Stimulated activated CD8-positive, alpha-beta memory T cell treated with anti-CD3 and anti-CD28 coated beads, Interleukin-4, amount 100 ng/mL, for 1 hour (primary cell): ENCODE measurements around the gene AXDND1.
A peak's percentile ranks its signal among the peaks of the same experiment; 100 is the strongest.

Experiments
- DNase-seq, 2 donors: peaks; one replicate each; pipeline ENCODE4 v3.0.0-alpha.2; 2020; ENCODE audit warnings: low read depth in 2 of 2, low spot score in 1 of 2

AXDND1 gene, protein sequence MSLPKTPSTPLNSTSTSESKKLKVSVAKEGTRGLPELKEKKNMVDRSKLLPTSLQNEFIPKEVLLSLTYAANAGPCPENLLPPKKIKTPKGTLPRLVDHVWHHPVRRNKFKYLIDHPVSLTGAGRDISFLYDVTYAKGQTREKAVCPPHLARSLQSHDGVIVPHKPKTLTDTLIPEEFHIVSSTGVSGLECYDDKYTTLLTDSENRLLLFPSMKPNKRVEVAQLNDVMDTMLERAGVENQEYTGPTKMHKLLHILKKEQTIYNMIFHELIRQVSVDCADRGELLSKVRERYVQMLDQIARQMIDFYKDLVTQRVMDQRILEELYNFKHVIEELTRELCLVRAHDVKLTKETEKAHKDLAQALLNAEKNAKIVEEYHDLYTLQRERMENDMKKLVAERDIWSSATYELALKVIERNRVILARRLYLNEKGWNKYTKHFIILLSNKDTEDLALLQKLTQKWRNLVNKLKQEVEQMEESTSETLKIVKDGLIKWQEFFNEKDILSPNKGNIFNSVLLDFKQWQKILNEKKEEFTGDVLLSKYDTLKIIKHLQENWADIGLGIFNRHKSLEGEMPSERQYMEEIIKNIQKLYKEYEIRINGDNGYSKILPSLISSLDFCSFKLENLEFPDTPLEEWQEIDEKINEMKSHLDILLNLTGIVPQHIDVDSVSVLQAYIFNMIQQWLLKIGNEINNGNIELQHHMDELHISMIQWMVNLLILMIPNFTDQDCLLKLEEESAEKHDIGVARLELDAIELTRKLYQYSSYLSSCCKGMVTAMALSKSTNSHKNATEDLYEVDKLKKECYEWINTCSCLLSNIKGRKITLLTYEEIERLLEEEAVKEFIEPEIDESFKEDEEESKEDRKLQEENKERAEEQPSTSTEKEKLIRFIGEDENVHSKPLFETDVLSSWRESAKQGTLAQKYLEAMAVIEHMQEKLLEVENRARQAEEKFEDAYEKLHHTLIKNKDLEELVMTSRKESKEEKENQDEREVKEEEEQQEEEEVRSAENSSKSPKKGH

DNA sequence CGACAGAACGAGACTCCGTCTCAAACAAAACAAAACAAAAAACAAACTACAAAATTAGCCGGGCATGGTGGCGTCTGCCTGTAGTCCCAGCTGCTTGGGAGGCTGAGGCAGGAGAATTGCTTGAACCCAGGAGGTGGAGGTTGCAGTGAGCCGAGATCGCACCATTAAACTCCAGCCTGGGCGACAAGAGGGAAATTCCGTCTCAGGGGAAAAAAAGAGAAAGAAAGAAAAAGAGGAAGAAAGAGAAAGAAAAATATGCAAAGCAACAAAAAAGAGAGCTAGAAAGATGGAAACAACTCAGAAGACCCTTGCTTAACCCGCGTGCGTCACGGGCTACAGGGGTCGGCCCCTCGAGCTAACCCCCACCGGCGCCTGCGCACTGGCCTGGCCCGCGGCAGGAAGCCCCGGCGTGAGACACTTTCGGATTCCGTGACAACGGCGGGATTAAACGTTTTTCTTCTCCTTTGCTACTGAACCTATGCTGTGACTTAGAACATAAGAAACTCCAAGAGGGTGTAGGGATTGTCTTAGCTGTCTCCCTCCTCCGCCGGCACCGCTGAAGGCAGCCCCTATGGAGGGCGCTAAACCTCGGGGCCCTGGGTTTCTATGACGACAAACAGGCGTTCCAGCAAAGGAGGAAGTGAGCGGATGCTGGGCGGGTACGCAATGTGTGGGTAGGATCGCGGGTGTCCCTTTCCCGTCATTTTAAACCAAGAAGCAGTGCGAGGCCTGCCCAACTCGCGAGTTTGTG, at the start of gene AXDND1:
AXDND1 (plus strand) TSS at position 630 of the 751 bp plus-strand sequence. CDS start 539 bp downstream, outside the sequence.
- DNase-seq: peak; percentile 73 to 81

DNA sequence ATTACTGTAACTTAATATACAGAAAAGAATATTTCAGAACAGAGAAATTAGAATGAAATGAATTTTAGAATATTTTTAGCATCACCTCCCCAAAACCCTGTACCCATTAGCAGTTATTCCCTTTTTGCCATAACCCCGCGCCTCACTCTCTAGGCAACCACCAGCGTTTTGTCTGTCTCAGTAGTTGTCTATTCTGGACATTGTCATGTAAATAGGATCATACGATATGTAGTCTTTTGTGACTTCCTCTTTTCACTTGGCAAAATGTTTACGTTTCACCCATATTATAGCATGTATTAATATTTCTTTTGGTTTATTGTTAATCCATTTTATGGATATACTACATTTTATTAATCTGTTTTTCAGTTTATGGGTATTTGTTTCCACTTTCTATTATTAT, 47.3 kb upstream of the AXDND1 start:
- DNase-seq: no peak

DNA sequence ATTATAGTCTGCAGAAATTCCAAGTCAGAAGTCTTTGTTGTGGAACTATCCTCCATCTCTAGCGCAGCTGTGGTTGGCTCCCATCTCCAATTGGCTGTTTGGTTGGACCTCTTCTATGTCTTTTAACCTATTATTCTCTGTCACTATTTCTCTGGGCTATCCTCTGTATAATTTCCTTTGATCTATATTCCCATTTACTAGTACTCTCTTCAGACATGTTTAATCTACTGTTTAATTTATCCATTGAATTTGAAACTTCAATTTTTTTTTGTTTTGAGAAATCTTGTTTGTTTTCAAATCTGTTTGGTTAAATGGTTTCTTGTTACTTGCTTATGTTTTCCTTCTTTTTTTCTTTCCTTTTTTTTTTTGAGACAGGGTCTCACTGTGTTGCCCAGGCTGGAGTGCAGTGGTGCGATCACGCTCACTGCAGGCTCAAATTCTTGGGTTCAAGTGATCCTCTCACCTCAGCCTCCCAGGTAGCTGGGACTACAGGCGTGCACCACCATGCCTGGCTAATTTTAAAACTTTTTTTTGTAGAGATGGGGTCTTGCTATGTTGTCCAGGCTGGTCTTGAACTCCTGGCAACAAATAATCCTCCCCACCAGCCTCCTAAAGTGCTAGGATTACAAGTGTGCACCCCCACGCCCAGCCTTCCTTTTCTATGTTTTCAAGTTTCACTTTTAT, 44.1 kb upstream of the AXDND1 start:
- no peak for DNase-seq

DNA sequence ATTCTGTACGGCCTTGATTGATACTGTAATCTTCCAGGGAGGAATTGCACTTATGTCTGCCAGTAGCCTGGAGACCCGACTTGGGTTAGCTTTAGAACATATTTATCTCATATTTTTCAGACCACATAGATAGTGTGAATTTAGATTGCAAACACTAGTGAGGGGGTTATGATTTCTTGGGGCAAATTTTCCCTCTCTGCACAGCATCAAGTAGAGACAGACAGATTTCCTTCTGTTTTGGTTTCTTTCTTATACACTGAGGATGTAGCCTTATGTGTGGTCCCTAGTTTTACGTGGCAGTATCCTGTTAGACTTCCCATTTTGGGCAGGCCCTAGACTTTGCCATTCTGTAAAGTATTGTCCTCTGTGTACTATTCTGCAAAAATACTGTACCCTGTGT, 43.2 kb upstream of the AXDND1 start:
- DNase-seq: no peak

DNA sequence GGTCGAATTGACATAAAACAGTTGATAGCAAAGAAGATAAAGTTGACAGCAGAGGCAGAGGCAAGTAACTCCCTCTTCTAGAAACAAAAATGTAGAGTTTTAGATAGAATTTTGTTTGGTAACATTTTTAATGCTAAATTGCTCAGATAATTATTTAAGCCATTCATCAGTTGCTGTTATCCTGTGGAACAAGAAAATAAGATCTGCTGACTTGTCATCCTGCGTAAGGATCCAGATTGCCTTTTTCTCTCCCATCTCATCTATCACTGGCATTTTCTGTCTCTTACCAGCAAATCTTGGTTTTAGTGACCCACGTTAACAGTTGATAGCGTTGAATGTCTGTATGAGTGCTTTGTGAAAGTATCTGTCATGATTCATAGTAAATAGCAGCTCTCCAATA, 42.3 kb upstream of the AXDND1 start:
- DNase-seq: no peak

DNA sequence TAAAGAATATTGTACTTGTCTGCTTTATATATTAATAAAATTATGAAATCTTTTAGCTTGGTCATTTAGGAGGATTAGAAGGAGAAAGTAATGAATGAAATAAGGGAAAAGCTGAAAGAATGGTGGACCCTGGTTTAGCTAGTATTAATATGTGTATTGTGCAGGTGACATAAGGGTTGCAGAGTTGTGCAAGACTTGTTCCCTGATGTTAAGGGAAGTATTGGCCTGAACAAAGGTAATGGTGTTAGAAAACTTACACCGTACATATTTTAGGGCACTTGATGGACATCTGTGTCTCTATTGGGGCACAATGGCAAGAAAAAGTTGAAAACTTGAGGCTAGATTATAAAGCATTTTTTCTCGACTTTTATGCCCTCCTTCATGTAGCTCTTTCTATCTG, 39.9 kb upstream of the AXDND1 start:
- DNase-seq: no peak

DNA sequence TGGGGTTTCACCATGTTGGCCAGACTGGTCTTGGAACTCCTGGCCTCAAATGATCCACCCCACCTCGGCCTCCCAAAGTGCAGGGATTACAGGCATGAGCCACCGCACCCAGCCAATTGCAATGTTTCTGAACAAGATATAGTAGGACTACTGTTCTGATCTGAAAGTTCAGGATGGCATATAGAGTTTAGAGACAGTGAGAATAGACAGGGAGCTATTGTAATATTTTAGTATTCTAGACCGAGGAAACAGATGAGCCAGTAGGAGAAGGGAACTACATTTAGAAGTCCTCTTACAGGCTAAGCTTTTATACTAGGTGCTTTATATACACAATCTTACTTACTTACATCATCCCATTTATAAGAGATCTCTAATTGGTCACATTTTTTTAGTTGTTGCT, 39.0 kb upstream of the AXDND1 start:
- no peak for DNase-seq

DNA sequence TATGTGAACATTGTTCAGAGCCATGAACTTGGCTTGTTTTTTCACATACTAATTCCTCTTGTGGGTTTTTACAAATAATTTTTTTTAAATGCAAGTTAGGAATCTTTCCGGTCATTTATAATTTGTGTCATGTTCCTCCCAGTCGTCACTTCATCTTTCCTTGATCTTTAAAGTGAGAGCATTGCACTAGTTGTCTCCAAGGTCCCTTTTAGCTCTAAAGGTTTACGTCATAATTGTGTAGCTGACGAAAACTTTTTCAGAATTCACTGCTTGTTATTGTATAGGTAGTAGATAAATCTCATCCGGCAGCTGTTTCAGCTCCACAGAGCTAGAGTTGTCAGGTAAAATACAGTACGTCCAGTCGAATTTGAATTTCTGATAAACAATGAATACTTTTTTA, 38.6 kb upstream of the AXDND1 start:
- no peak for DNase-seq

DNA sequence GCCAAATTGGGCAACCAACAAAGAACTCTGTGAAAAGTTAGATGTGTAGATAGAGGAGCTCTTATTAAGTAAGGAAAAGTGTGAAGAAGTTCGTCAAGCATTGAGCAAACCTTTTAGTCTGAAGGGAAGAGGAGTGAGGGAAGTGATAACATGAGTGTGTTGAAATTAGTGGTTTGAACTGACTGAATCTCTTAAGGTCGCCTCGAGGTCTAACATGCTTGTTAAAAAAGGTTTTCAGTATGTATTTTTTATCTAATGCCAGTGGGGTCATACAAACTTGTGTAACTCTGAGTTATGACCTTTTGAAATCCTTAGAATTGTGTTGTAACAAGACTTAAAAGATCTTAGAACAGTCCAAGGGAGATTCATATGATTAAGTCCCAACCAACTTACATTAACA, 38.1 kb upstream of the AXDND1 start:
- no peak for DNase-seq

DNA sequence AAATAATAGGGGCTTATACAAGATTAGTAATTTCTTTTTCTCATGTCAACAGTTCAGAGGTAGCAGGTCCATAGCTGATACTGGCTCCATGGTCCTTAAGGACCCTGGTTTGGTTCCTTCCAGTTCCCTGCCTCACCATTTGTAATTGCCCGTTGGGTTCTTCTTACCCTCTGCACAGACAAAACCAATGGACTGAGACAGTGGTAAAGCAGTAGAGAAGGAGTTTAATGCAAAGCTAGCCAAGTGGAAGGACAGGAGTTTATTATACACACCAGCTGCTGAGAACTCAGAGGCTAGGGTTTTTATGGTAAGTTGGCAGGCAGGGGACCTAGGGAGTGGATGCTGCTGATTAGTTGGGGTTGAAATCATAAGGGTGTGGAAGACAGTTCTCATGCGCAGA, 35.9 kb upstream of the AXDND1 start:
- DNase-seq: no peak

DNA sequence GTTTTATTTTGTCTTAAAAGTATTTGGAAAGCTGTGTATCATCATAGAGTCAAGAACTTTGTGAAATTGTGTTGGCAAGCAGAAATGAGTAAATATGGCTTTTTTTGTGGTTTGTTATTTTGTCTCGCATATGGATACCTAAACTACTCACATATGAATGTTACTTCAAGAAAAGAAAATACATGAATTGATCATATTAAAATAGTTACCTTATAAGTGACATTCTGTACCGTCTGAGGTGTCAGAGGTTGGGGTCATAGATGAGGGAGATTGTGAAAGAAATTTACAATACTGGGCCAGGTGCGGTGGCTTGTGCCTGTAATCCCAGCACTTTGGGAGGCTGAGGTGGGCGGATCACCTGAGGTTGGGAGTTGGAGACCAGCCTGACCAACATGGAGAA, 31.3 kb upstream of the AXDND1 start:
- no peak for DNase-seq

DNA sequence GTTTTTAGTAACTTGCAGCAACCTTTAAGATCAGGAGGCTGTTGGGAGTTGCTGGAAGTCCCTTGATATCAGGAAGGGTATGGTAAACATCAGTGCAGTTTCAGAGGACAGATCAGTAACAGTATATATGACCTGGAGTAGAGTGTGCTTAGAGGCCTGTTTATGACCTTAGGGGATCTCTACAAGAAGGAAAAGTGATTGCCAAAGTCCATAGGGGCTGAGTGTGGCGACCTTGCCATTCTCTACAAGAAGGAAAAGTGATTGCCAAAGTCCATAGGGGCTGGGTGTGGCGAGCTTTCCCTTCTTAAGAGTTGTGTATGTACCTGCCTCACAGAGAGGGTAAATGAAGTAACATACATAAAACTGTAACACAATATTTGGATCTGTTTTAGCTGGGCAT, 28.5 kb upstream of the AXDND1 start:
- no peak for DNase-seq

DNA sequence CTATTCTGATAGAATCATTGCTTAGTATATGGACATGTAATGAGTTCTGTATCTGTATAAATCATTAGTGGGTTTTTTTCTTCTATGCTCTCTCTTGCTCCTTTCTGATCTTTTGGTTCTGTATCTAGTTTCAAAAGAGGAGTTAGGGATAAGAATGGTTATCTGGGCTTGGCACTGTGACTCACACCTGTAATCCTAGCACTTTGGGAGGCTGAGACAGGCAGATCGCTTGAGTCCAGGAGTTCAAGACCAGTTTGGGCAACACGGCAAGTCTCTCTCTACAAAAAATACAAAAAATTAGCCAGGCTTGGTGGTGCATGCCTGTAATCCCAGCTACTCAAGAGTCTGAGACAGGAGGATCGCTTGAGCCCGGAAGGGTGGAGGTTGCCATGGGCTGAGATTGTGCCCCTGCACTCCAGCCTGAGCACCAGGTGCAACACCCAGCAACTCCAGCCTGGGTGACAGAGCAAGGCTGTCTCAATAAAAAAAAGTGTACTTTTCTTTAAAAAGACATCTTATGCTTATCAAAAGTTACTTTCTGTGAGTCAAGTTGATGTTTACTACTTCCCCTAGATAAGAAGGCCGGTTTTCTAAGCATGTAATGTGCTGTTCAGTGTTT, 27.7 kb upstream of the AXDND1 start:
- no peak for DNase-seq

DNA sequence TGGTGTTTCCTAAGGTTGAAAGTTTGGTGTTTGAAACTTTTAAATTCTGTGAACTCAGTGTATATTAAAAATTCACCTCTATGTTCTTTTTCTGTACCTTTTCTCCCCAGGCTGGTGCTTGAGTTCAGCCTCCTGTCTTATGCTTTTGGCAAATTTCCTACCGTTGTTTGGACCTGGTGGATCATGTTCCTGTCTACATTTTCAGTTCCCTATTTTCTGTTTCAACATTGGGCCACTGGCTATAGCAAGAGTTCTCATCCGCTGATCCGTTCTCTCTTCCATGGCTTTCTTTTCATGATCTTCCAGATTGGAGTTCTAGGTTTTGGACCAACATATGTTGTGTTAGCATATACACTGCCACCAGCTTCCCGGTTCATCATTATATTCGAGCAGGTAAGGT, 24.9 kb upstream of the AXDND1 start:
- no peak for DNase-seq

DNA sequence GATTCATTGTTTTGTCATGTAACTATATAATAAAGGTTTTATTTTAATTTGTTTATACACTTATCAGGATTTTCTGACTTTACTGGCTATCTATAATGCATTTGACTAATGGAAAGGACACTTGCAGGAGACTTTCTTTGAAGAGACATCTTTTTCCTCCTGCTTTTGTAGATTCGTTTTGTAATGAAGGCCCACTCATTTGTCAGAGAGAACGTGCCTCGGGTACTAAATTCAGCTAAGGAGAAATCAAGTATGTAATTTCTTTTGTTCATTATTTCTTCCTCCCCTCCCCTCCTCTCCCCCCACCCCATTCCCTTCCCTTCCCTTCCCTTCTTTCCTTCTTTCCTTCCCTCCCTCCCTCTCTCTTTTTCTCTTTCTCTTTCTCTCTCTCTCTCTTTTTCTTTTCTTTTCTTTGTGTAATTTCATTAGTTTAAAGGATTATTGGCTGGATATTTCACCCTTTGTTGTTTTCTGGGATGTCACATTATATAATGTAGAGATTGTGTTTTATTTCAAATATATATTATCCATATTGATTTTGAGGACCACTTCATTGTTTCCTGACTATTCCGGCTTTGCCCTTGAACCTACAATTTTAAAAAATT, 23.7 kb upstream of the AXDND1 start:
- no peak for DNase-seq

DNA sequence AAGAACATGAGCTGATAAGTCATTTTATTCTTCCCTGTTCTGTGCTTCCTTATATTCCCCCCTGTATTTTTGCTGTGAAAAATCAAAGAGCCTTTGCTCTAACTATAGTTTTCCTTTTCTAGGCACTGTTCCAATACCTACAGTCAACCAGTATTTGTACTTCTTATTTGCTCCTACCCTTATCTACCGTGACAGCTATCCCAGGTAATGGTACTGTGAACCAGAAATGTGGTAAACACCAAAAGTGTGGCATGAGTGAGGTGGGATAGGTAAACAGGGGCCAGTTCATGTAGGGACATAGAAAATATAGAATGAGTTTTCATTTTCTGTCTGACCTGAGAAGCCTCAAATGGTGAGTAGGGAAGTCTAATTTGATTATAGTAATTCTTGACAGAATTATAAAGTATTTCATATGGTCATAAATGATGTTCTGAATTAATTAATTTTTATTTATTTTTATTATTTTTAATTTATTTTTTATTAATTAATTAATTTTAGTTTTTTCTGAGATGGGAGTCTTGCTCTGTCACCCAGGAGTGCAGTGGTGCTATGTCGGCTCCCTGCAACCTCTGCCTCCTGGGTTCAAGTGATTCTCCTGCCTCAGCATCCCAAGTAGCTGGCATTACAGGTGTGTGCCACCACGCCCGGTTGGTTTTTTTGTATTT, 22.9 kb upstream of the AXDND1 start:
- DNase-seq: no peak

DNA sequence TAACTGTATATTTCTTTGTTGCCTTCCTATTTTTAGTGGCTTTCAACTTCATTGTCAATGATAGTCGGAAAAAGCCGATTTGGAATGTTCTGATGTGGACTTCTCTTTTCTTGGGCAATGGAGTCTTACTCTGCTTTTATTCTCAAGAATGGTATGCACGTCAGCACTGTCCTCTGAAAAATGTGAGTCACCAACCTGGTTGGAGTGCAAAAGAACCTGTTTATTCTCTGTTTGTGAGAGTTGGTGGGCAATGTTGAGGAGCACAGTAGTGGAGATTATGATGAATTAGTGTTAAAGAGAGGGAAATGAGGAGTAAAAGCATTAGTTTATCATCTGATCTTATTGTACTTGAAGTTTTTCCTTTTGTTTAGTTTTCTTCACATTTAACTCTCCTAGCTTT, 14.5 kb upstream of the AXDND1 start:
- DNase-seq: no peak

DNA sequence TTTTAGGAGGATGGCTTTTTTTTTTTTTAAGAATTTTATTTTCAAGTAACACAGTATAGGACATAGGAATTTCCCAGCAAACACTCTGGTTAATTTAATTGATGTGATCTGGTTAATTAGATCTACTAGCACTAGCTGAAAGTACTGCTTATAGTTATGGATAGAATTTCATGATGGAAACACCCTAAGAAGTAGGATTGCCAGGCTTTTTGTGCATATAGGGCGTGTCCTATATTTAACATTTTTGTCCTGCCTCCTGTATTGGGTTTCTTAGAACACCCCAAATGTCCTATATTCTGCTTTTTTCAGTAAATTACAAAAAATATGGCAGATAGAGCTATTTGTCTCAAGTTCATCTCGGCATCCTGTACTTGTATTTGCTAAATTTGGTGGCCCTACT, 13.5 kb upstream of the AXDND1 start:
- DNase-seq: no peak

DNA sequence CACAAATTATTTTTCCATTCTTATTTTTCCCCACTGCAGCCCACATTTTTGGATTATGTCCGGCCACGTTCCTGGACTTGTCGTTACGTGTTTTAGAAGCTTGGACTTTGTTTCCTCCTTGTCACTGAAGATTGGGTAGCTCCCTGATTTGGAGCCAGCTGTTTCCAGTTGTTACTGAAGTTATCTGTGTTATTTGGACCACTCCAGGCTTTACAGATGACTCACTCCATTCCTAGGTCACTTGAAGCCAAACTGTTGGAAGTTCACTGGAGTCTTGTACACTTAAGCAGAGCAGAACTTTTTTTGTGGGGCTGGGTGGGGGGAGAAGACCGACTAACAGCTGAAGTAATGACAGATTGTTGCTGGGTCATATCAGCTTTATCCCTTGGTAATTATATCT, 12.2 kb upstream of the AXDND1 start:
- DNase-seq: no peak
